HG03280 (cell line): ENCODE data around the gene SNRPA.
A peak's percentile ranks its signal among the peaks of the same experiment; 100 is the strongest.
"Not testable (repeated sequence)": the region's sequence is repeated elsewhere in the genome, so short reads cannot be mapped to it uniquely, and the experiment has no call there.

Experiments
- ATAC-seq: cut with Tn5 transposase; IDR thresholded peaks from one replicate; pipeline ENCODE4 v1.9.1; 2021; ENCODE audit warnings: mild to moderate bottlenecking, moderate library complexity; ENCODE audit not compliant: unreplicated experiment

The SNRPA gene

DNA sequence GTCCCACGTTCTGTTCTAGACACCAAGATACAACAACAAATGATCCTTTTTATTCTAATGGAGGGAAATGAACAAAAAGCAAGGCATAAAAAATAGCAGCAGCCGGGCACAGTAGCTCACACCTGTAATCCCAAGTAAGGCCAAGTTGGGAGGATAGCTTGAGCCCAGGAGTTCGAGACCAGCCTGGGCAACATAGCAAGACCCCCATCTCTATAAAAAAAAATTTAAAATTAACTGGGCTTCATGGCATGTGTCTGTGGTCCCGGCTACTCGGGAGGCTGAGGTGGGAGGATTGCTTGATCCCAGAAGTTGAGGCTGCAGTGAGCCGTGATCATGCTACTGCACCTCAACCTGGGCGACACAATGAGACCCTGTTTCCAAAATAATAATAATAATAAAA, 25.4 kb downstream of the SNRPA start:
- no peak for ATAC-seq

DNA sequence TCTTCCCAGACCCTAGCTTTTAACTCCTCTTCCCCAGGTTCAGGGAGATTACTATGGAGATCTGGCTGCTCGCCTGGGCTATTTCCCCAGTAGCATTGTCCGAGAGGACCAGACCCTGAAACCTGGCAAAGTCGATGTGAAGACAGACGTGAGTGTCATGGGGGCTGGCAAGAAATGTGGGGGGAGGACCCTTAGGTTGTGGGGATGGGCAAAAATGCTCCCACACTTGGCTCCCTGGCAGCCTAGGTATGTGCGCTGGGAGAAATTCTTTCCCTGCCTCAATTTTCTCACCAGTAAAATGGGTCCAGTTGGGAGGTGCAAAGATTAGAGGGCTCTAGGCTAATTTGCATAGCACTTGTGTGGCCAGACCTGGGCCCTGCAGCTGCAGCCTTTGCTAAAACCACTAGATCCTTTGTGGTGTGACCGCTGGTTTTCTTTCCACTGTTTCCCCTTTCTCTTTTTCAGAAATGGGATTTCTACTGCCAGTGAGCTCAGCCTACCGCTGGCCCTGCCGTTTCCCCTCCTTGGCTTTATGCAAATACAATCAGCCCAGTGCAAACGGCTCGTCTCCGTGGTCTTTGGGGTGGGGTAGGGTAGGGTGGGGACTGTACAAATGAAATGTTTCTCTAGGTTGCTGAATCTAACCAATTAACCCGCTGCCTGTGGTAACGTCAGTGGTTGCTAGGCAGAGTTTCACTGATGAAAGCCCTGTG, 26.1 kb downstream of the SNRPA start:
- ATAC-seq = peak; percentile 61

DNA sequence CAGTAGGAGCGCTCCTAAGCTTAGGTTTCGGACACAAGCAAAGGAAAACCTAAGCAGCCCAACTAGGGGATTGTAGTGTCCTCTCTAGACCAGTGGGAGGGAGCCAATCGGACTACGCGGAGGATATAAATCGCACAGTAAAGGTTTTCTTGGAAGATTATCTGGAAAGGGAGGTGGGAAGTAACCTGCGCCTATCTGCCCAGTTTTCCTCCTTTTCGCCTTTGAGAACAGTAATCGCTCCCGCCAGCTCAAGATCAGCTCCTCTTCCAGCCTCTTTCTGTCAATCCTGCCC, 26.6 kb downstream of the SNRPA start:
- no peak for ATAC-seq

DNA sequence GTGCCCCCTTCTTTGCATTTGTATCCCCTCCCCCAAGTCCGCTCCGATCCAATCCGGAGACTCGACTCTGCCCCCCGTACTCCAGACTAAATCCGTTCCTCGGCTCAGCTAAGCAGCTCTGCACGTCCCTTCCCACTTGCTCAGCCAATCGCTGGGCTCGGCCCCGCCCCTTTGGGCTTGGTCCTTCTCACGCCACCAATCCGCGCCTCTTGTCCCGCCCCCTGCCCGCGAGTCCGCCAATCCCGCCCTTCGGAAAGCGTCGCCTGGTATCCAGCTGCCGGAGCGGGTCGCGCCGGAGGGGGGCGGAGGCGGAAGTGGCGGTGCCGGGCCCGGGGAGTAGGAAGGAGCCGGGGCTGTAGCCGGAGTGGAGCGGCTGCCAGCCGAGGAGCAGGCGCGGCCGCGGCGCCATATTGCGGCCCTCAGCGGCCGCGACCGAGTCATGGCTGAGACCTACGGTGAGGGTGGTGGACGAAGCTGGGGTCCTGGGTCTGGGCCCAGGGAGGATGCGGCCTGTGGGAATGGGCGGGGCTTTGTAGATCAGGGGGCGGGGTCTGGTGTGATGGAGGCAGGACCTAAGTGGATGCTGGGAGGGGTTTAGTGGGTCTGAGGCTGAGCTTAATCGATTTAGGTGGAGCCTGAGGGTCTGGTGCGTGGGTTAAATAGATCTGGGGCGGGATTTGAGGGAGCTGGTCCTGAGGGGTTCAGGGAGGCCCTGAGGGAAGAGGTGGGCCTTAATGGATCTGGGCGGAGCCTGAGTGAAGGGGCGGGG, 27.1 kb downstream of the SNRPA start, which contains the start of gene RAB4B:
Gene RAB4B (plus strand): TSS at position 311 of the 769 bp plus-strand sequence. CDS start 129 bp downstream, at position 440.
- peak; percentile 70 for ATAC-seq

DNA sequence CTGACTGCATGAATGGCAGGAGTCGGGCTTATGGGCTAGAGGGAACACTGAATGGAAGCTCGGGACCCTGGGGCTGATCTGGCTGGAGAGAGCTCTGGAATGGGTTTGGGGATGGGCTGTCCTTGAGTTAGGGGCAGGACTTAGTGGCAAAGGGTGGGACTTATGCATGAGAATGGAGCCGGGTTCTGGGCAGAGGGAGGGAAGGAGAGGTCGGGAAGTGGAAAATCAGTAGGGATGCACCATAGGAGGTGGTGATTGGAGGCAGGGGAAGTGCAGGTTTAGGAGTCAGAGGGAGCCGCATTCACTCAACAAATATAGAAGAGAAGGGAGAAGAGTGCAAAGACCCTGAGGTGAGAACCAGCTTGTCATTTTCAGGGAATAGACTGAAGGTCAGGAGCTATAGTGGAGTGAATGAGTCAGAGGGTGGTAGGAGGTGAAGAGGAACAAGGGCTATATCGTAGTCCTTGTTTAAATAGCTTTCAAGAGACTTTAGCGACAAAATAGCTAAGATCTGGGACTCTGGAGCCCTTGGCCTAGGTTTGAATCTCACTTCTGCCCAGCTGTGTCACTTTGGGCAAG, 27.8 kb downstream of the SNRPA start:
- ATAC-seq = no peak

DNA sequence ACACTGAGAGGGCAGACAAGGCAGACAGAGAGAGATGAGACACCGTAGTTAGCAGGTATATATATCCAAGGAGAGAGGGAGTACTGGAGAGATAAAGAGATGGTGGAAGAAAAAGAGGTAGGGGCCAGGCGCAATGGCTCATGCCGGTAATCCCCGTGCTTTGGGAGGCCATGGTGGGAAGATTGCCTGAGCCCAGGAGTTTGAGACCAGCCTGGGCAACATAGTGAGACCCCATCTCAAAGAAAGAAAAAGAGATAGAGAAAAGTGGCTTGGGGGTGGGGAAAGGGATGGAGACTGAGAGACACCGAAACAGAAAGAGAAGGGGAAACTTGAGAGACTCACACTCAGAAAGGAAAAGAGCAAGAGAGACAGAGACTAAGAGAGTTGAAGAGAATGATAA, 29.6 kb downstream of the SNRPA start:
- ATAC-seq = no peak

DNA sequence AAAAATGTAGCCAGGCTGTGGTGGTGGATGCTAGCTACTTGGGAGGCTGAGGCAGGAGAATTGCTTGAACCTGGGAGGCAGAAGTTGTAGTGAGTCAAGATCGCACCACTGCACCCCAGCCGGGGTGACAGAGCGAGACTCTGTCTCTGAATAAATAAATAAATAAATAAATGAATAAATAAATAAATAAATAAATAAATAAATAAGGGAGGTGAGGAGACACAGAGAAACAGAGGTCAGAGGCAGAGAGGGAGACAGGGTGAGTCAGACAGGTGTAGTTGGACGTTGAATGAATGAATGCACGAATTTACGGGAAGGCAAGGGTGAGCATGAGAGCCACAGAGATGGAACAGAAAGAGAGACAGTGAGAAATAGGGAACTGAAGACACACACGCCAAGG, 30.1 kb downstream of the SNRPA start:
- ATAC-seq = no peak

DNA sequence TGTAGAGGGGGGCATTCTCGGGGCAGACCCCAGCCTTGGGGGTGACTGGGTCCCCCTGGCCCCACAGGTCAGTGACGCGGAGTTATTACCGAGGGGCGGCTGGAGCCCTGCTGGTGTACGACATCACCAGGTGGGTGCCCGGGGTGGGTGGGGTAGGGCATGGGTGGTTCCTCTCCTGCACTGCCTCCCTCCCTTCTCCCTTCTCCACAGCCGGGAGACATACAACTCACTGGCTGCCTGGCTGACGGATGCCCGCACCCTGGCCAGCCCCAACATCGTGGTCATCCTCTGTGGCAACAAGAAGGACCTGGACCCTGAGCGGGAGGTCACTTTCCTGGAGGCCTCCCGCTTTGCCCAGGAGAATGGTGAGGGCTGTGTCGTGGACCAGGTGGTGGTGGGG, 32.7 kb downstream of the SNRPA start:
- no peak for ATAC-seq

DNA sequence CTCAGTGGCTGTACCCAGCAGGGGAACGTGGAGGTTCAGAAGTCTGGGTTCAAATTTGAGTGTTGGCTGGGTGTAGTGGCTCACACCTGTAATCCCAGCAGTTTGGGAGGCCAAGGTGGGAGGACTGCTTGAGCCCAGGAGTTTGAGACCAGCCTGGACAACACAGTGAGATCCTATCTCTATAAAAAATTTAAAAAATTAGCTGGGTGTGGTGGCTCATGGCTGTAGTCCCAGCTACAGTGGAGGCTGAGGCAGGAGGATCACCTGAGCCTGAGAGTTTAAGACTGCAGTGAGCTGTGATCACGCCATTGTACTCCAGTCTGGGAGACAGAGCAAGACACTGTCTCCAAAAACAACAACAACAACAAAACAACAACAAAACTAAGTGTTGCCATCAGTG, 33.1 kb downstream of the SNRPA start:
- ATAC-seq = not testable (repeated sequence)

DNA sequence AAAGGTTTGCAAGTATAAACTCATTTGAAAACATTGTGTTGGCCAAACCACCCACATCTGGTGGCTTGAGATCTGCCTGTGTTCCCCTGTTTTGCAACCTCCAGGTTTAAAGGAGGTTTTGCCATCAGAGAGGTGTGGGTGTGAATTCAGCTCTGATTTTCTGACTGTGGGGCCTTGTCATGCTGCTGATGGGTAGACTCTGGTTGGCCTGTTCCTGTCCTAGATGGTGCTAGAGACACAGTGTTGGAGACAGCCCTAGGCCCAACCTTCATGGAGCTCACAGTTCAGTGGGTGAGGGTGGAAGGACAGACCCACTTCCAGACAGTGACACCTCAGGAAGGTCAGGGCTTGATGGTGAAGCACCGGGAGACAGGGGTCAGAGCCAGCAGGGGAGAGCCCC, 34.5 kb downstream of the SNRPA start:
- ATAC-seq = no peak

DNA sequence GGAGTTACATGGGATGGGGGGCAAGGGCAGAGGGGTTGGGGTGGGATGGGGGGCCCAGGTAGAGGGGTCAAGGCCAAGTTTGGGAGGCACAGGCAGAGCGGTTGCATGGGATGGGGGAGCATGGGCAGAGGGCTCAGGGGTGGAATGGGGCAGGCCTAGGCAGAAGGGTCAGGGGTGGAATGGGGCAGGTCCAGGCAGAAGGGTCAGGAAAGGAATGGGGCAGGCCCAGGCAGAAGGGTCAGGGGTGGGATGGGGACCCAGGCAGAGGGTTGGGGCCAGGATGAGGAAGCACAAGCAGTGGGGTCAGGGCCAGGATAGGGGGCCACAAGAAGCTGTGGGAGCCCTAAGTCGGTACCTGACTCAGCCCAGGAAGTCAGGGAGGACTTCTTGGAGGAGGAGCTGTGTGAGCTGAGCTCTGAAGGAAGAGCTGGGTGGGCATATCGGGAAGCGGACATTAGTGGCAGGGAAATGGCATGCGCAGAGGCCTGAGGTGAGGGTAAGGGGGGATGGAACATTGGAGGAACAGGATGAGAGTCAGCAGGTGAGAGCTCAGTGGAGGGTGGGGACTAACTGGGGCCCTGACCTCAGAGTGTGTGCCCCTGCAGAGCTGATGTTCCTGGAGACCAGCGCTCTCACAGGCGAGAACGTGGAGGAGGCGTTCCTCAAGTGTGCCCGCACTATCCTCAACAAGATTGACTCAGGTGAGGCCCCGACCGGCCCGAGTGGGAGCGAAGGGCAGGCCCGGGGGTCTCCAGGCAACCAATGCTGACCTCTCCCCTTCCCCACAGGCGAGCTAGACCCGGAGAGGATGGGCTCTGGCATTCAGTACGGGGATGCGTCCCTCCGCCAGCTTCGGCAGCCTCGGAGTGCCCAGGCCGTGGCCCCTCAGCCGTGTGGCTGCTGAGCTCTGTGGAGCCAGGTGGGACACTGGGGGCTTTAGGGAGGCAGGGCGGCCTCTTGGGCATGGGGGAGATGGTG, 35.3 kb downstream of the SNRPA start:
- no peak for ATAC-seq

DNA sequence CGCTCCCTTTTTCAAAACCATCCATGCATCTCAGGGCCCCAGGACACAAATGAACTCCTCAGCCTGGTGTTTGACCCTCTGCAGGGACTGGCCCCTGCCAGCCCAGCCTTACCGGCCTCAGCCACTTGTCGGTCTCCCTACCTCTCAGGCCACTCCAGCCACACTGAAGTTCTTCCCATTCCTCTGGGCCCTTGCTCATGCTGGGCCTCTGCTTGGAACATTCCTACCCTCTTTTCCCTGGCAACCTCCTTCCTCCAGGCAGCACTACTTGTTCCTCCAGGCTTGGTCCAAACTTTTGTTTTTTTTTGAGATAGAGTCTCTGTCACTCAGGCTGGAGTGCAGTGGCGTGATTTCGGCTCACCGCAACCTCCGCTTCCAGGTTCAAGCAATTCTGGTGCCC, 40.3 kb downstream of the SNRPA start:
- ATAC-seq = no peak

DNA sequence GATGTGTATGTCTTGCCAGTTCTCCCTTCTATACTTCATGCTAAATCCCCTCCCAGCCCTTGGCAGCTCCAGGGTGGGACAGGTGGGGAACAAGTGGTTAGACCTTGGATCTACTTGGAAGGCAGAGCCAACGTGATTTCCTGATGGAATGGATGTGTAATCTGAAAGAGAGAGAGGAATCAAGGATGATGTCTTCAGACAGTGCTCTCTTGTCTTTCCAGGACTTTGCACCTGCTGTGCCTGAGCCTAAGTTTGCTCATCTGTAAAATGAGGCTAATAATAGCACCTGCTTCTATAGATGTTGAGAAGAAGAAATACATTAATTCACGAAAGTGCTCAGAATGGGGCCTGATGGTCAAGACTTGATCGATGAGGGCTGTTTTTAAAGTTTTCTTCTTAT, 41.0 kb downstream of the SNRPA start:
- no peak for ATAC-seq

DNA sequence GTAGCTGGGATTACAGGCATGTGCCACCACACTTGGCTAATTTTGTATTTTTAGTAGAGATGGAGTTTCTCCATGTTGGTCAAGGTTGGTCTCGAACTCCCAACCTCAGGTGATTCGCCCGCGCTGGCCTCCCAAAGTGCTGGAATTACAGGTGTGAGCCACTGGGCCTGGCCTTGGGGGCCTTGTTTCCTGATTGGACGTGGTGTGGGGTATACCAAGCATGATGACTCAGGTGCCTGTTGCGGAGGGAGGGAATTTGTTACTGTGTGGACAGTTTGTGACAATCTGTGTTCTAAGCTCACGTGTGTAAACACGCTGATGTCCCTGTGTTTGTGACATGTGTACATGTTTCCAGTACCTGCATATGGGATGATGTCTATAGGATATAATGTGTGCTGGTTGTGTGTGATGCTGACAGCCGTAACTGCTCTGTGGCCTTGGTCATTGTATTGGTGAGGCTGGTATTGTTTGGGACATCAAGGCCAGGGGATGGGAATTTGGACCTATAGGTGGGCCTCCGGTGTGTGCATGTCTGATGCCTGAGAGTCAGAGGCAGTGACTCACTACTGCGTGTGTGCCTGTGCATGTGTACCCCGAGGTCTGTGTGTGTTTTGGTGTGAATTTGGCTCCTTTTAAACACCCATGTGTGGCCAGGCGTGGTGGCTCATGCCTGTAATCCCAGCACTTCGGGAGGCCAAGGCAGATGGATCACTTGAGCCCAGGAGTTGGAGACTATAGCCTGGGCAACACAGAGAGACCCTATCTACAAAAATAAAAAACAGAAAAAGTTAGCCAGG, 46.4 kb downstream of the SNRPA start:
- ATAC-seq = no peak

DNA sequence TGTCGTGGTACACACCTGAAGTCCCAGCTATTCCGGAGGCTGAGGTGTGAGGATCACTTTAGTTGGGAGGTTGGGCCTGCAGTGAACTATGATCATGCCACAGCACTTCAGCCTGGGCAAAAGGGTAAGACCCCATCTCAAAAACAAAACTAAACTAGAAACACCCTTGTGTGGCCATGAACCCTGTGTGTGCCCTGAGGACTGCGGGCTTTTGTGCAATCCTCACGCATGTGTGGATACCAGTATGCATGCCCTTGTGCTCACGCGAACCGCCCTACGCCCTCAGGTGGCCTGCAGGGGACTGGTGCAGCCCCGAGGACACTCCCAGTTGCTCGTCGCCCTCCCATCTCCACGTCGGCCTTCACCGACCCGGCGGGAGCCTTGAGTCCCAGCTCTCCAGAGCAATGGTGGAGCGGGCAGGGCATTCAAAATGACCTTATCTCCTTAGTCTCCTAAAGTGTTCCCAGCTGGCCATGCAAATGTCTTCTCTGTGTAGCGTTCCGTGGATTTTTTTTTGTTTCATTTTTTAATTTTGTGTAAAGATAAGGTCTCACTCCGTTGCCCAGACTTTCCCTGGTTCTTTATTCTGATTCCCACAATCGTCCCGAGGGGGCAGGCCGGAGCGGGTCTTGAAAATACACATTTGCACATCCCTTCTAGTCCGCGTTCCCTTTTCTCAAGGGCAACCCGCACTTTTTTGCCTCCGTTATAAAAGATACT, 47.1 kb downstream of the SNRPA start:
- peak; percentile 23 for ATAC-seq

DNA sequence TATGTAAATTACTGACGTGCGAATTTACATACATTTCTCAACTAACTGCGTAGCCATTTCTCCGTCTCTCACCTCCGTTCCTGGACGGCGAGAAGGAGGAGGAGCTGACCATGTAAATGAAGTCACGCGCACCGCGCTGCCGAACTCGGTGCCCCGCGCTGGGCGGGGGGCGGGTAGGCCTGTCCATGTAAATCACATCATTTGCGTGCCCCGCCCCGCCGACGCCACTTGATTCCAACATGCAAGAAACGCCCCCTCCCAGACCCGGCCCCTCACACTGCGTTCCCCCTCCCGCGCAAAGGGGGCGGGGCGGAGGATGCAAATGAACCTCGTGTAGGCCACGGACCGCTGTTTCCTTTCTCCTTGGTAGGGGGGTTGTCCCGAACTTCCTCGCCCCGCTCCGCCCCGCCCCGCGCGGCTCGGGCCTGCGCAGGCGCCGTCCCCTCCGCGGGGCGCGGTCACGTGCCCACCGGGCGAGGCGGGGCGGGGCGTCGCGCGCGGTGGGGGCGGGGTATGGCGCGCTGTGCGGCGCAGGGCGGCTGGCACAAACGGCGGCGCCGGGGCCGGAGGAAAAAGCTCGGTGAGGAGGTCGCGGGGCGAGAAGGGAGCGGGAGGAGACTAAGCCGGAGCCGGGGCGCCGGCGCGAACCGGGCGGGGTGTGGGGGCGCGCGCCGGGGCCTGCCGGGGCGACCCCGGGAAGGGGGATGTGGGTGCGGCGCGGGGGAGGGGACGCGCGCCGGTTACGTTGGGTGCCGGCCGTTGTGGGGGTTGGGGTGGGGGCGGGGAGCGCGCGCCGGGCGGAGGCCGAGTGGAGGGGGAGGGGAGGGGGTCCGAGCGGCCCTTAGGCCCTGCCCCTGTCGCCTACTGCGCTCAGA, 47.9 kb downstream of the SNRPA start, which contains the start of gene EGLN2:
Gene EGLN2 (plus strand): TSS at position 509 of the 875 bp plus-strand sequence. CDS start 1,382 bp downstream, outside the sequence.
- peak; percentile 75 for ATAC-seq

DNA sequence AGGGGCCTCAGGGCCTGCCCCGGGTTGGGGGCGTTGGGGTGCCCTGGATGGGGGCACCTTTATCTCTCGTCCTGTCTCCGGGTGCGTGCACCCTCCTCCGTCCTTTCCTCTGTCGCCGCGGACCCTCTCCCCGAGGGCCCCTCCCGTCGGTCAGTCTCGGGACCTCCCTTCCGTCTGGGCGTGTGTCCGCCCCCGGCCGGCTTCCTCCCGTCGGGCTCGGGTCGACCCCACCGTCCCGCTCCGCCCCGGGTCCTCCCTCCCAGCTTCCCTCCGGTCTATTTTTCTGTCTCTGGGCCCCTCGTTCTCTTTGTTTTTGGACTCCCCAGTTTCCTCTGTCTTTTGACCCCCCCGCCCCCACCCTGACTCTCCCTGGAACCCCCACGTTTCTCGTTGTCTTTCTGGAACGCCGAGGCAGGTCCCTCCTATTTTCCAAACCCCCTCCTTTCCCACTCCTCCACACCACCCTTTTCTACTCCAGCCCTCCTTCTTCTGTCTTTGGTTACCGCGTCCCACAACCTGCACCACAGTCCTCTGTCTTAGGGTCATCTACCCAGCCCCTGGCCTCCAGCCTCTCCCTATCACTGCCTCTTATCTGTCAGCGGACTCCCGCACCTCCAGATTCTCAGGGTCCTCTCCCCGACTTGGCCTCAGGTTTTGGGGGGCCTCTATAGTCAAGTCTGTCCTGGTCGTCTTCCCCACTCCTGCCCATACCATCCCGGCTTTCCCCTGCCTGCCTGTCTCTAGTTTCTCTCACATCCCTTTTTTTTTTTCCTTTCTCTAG, 48.7 kb downstream of the SNRPA start:
- no peak for ATAC-seq
